SK-N-DZ (cell line): ENCODE results near the gene CGNL1.

Source experiments
- DNase-seq: peaks from one replicate; pipeline ENCODE4 v3.0.0-alpha.2; 2015; ENCODE audit warnings: low spot score

Gene CGNL1

GRCh38 chr15:57423599-57424140 is 47.4 kb downstream of the CGNL1 start:
- DNase-seq = no peak

GRCh38 chr15:57424628-57425405 is 48.5 kb downstream of the CGNL1 start:
- no peak for DNase-seq

GRCh38 chr15:57425842-57426241 is 49.5 kb downstream of the CGNL1 start:
- DNase-seq = no peak

- DNase-seq = no peak
Measured at GRCh38 chr15:57427367-57427821, 51.1 kb downstream of the CGNL1 start.

- no peak for DNase-seq
Measured at GRCh38 chr15:57432141-57432741, 55.9 kb downstream of the CGNL1 start.

- no peak for DNase-seq
Measured at GRCh38 chr15:57436166-57436565, 59.9 kb downstream of the CGNL1 start.

- no peak for DNase-seq
Measured at GRCh38 chr15:57436961-57437360, 60.7 kb downstream of the CGNL1 start.

GRCh38 chr15:57437564-57437963 is 61.3 kb downstream of the CGNL1 start:
- no peak for DNase-seq

GRCh38 chr15:57438166-57438565 is 61.9 kb downstream of the CGNL1 start:
- no peak for DNase-seq

GRCh38 chr15:57439128-57440027 is 63.1 kb downstream of the CGNL1 start:
- DNase-seq = no peak

GRCh38 chr15:57440167-57440566 is 63.9 kb downstream of the CGNL1 start:
- no peak for DNase-seq

- DNase-seq = no peak
Measured at GRCh38 chr15:57440799-57441198, 64.5 kb downstream of the CGNL1 start.

GRCh38 chr15:57442335-57442734 is 66.0 kb downstream of the CGNL1 start:
- no peak for DNase-seq

- DNase-seq = no peak
Measured at GRCh38 chr15:57443486-57443885, 67.2 kb downstream of the CGNL1 start.

- DNase-seq = no peak
Measured at GRCh38 chr15:57444877-57445513, 68.7 kb downstream of the CGNL1 start.

GRCh38 chr15:57445872-57446271 is 69.6 kb downstream of the CGNL1 start:
- no peak for DNase-seq

GRCh38 chr15:57446393-57446792 is 70.1 kb downstream of the CGNL1 start:
- DNase-seq = no peak

GRCh38 chr15:57451555-57451954 is 75.2 kb downstream of the CGNL1 start:
- no peak for DNase-seq

- DNase-seq = no peak
Measured at GRCh38 chr15:57452090-57452754, 75.9 kb downstream of the CGNL1 start.

GRCh38 chr15:57455929-57456328 is 79.6 kb downstream of the CGNL1 start:
- no peak for DNase-seq

GRCh38 chr15:57456559-57456958 is 80.3 kb downstream of the CGNL1 start:
- no peak for DNase-seq
